ENCODE results near the gene UBE2N. TPM values are rescaled to one million over a fixed set of nuclear protein-coding genes. Genes with fewer than 3 reads are reported as not detected.

The UBE2N gene
- total and polyA plus RNA-seq, 4 experiments from 2014 or later, result 71.2 to 227 (median 136) TPM

- H3K27ac Mint-ChIP-seq, result no peak overlapping the region
- H3K27me3 Mint-ChIP-seq, result no peaks in the 10 kb centered on the region
- POLR2A ChIA-PET (ENCODE audit: partially characterized antibody), result no interaction called here
- no peaks in the 10 kb centered on the region for H3K36me3 Mint-ChIP-seq
- no peak overlapping the region for H3K4me3 ChIP-seq (ENCODE audit: low read length in 2 of 2)
- peaks cover 10% of the 10 kb centered on the region for H3K4me1 ChIP-seq (ENCODE audit: insufficient read depth, low read length)
- no peak overlapping the region for H3K27ac ChIP-seq (ENCODE audit: low read depth, low read length)
- peaks cover 7 to 24% (median 12%) of the 10 kb centered on the region in 4 donors for H3K4me1 Mint-ChIP-seq
- no peak overlapping the region for H3K4me3 Mint-ChIP-seq
- no peak for DNase-seq
- H3K36me3 ChIP-seq (ENCODE audit: insufficient read depth, low read length), result no peaks in the 10 kb centered on the region
- H3K9me3 ChIP-seq (ENCODE audit: control insufficient read depth in 1 of 2, low read length in 2 of 2), result no peaks in the 10 kb centered on the region
- CTCF ChIA-PET (ENCODE audit: partially characterized antibody), result no interaction called here
- intact Hi-C loops (cut with micrococcal nuclease), result no loop called here
- H3K27me3 ChIP-seq (ENCODE audit: insufficient read depth, low read length), result no peaks in the 10 kb centered on the region
- H3K9me3 Mint-ChIP-seq, result no peaks in the 10 kb centered on the region
Measured at GRCh38 chr12:93360688-93361087, 81.1 kb downstream of the UBE2N start.

GRCh38 chr12:93358821-93359220 lies 82.9 kb downstream of the UBE2N start:
- Histone ChIP-seq H3K4me3 (ENCODE audit: low read length in 2 of 2) (no peak overlapping the region), H3K27me3 (ENCODE audit: insufficient read depth, low read length) (no peaks in the 10 kb centered on the region), H3K4me1 (ENCODE audit: insufficient read depth, low read length) (peaks cover 8% of the 10 kb centered on the region), H3K27ac (ENCODE audit: low read depth, low read length) (no peak overlapping the region), H3K9me3 (ENCODE audit: control insufficient read depth in 1 of 2, low read length in 2 of 2) (no peaks in the 10 kb centered on the region), H3K36me3 (ENCODE audit: insufficient read depth, low read length) (no peaks in the 10 kb centered on the region)
- no peak for DNase-seq
- Mint-ChIP-seq H3K27me3 (no peaks in the 10 kb centered on the region), H3K9me3 (no peaks in the 10 kb centered on the region), H3K4me1 (peaks cover 3 to 21% (median 7%) of the 10 kb centered on the region in 4 donors), H3K36me3 (no peaks in the 10 kb centered on the region), H3K4me3 (no peak overlapping the region), H3K27ac (no peak overlapping the region)
- ChIA-PET CTCF (ENCODE audit: partially characterized antibody) (interaction anchor here (1.2 kb wide), 1 partner anchor 61 kb away, joined by 4 read pairs; no protein-coding TSS in a partner anchor), POLR2A (ENCODE audit: partially characterized antibody) (no interaction called here)
- intact Hi-C loops (cut with micrococcal nuclease), result no loop called here

- ChIA-PET CTCF (ENCODE audit: partially characterized antibody) (interaction anchor here (0.6 to 1.2 kb wide), 2 partner anchors 39 to 61 kb away, joined by 3 to 4 read pairs; no protein-coding TSS in a partner anchor), POLR2A (ENCODE audit: partially characterized antibody) (no interaction called here)
- intact Hi-C loops (cut with micrococcal nuclease), result no loop called here
- Mint-ChIP-seq H3K36me3 (no peaks in the 10 kb centered on the region), H3K27ac (no peak overlapping the region), H3K4me3 (no peak overlapping the region), H3K27me3 (no peaks in the 10 kb centered on the region), H3K4me1 (peaks cover 0 to 16% (median 3%) of the 10 kb centered on the region in 4 donors), H3K9me3 (no peaks in the 10 kb centered on the region)
- DNase-seq, result no peak
- H3K4me1 ChIP-seq (ENCODE audit: insufficient read depth, low read length), result peaks cover under 1% of the 10 kb centered on the region
- no peaks in the 10 kb centered on the region for H3K9me3 ChIP-seq (ENCODE audit: control insufficient read depth in 1 of 2, low read length in 2 of 2)
- no peaks in the 10 kb centered on the region for H3K27me3 ChIP-seq (ENCODE audit: insufficient read depth, low read length)
- no peak overlapping the region for H3K4me3 ChIP-seq (ENCODE audit: low read length in 2 of 2)
- no peaks in the 10 kb centered on the region for H3K36me3 ChIP-seq (ENCODE audit: insufficient read depth, low read length)
- H3K27ac ChIP-seq (ENCODE audit: low read depth, low read length), result no peak overlapping the region
Measured at GRCh38 chr12:93358058-93358457, 83.7 kb downstream of the UBE2N start.

- H3K9me3 Mint-ChIP-seq, result no peaks in the 10 kb centered on the region
- no peaks in the 10 kb centered on the region for H3K36me3 Mint-ChIP-seq
- no peak overlapping the region for H3K27ac ChIP-seq (ENCODE audit: low read depth, low read length)
- POLR2A ChIA-PET (ENCODE audit: partially characterized antibody), result no interaction called here
- intact Hi-C loops (cut with micrococcal nuclease), result no loop called here
- DNase-seq, result no peak
- no peaks in the 10 kb centered on the region for H3K4me1 ChIP-seq (ENCODE audit: insufficient read depth, low read length)
- no peak overlapping the region for H3K4me3 Mint-ChIP-seq
- H3K4me1 Mint-ChIP-seq, result peaks cover 0 to 7% (median 0%) of the 10 kb centered on the region in 4 donors
- no peak overlapping the region for H3K4me3 ChIP-seq (ENCODE audit: low read length in 2 of 2)
- no peak overlapping the region for H3K27ac Mint-ChIP-seq
- no peaks in the 10 kb centered on the region for H3K36me3 ChIP-seq (ENCODE audit: insufficient read depth, low read length)
- H3K27me3 Mint-ChIP-seq, result peaks cover 4 to 5% of the 10 kb centered on the region in 2 donors
- no peaks in the 10 kb centered on the region for H3K27me3 ChIP-seq (ENCODE audit: insufficient read depth, low read length)
- CTCF ChIA-PET (ENCODE audit: partially characterized antibody), result no interaction called here
- H3K9me3 ChIP-seq (ENCODE audit: control insufficient read depth in 1 of 2, low read length in 2 of 2), result no peaks in the 10 kb centered on the region
Measured at GRCh38 chr12:93356214-93356613, 85.5 kb downstream of the UBE2N start.

Other genes with a start within 250 kb of the UBE2N start
- gene NUDT4, start 64.0 kb downstream of the UBE2N start, total RNA-seq, result 10 to 100 TPM; 41.8 to 45.2 TPM
- 10 to 100 TPM; 39.3 to 49.6 TPM for gene NUDT4, start 64.0 kb downstream of the UBE2N start, polyA plus RNA-seq
- 10 to 100 TPM; 40.1 to 43.2 TPM for gene MRPL42, start 25.6 kb upstream of the UBE2N start, total RNA-seq
- gene MRPL42, start 25.6 kb upstream of the UBE2N start, polyA plus RNA-seq, result 10 to 100 TPM; 75.7 to 92.8 TPM
- gene SOCS2, start 130.7 kb upstream of the UBE2N start, total RNA-seq, result 1 to 10 TPM; 1.7 to 2.6 TPM
- gene SOCS2, start 130.7 kb upstream of the UBE2N start, polyA plus RNA-seq, result 10 to 100 TPM; 37.3 to 69.0 TPM
- 10 to 100 TPM; 15.7 to 16.0 TPM for gene CRADD, start 235.4 kb upstream of the UBE2N start, total RNA-seq
- gene CRADD, start 235.4 kb upstream of the UBE2N start, polyA plus RNA-seq, result 10 to 100 TPM; 13.3 to 18.3 TPM

All from CD4-positive, alpha-beta memory T cell (primary cell).